HEK293 (cell line): ENCODE measurements around the gene PTGES.
A peak's percentile ranks its signal among the peaks of the same experiment; 100 is the strongest.

Source experiments
- HOXC10 ChIP-seq: sonication (generic); formaldehyde crosslinking; IDR thresholded peaks from 2 replicates; pipeline ENCODE4 v1.8.1; 2023; ENCODE audit warnings: mild to moderate bottlenecking, missing genetic modification reagents
- HOXD13 ChIP-seq: sonication (generic); formaldehyde crosslinking; IDR thresholded peaks from 2 replicates; pipeline ENCODE4 v1.8.0; 2022; ENCODE audit warnings: missing genetic modification reagents, borderline replicate concordance
- KLF1 ChIP-seq: fragments of 450-650 bp; formaldehyde crosslinking; IDR thresholded peaks from 2 replicates; pipeline ENCODE4 v1.5.1; 2016; ENCODE audit warnings: missing biosample characterization, missing genetic modification characterization
- TCF7L2 ChIP-seq: IDR thresholded peaks from 2 replicates; pipeline ENCODE4 v1.6.1; 2011; ENCODE audit warnings: low read depth, mild to moderate bottlenecking, inconsistent platforms, low read length, moderate library complexity, borderline replicate concordance
- ZBTB8A ChIP-seq: fragments of 450-650 bp; formaldehyde crosslinking; IDR thresholded peaks from 2 replicates; pipeline ENCODE4 v1.5.1; 2016; ENCODE audit warnings: missing biosample characterization, missing genetic modification characterization
- ZFP3 ChIP-seq: fragments of 450-650 bp; formaldehyde crosslinking; IDR thresholded peaks from 2 replicates; pipeline ENCODE4 v1.5.1; 2016; ENCODE audit warnings: low read depth, missing biosample characterization, missing genetic modification characterization
- ZNF19 ChIP-seq: fragments of 450-650 bp; formaldehyde crosslinking; IDR thresholded peaks from 2 replicates; pipeline ENCODE4; 2016; ENCODE audit warnings: missing biosample characterization, missing genetic modification characterization, low read depth
- ZNF221 ChIP-seq: fragments of 450-650 bp; formaldehyde crosslinking; IDR thresholded peaks from 2 replicates; pipeline ENCODE4 v1.5.1; 2017; ENCODE audit warnings: missing biosample characterization, missing genetic modification characterization, borderline replicate concordance
- ZNF23 ChIP-seq: fragments of 450-650 bp; formaldehyde crosslinking; IDR thresholded peaks from 2 replicates; pipeline ENCODE4 v1.5.1; 2016; ENCODE audit warnings: missing biosample characterization, missing genetic modification characterization, borderline replicate concordance
- ZNF324 ChIP-seq: fragments of 450-650 bp; formaldehyde crosslinking; IDR thresholded peaks from 2 replicates; pipeline ENCODE4 v1.5.1; 2016; ENCODE audit warnings: missing biosample characterization, missing genetic modification characterization
- ZNF521 ChIP-seq: fragments of 450-650 bp; formaldehyde crosslinking; IDR thresholded peaks from 2 replicates; pipeline ENCODE4 v1.5.1; 2017; ENCODE audit warnings: missing biosample characterization, mild to moderate bottlenecking, missing genetic modification characterization
- ZNF549 ChIP-seq: fragments of 450-650 bp; IDR thresholded peaks from 2 replicates; pipeline ENCODE4 v1.5.1; 2018; ENCODE audit warnings: missing biosample characterization, missing genetic modification characterization, mild to moderate bottlenecking, inconsistent platforms, moderate library complexity
- ZNF670 ChIP-seq: fragments of 450-650 bp; formaldehyde crosslinking; IDR thresholded peaks from 2 replicates; pipeline ENCODE4 v1.5.1; 2016; ENCODE audit warnings: missing biosample characterization, missing genetic modification characterization, low read depth
- ZNF792 ChIP-seq: fragments of 450-650 bp; formaldehyde crosslinking; IDR thresholded peaks from 2 replicates; pipeline ENCODE4 v1.5.1; 2016; ENCODE audit warnings: missing biosample characterization, missing genetic modification characterization
- ZSCAN23 ChIP-seq: fragments of 450-650 bp; formaldehyde crosslinking; IDR thresholded peaks from 2 replicates; pipeline ENCODE4 v1.5.1; 2016; ENCODE audit warnings: missing biosample characterization, missing genetic modification characterization
- TF ChIP-seq, protein P1 (sequence below): fragments of 450-650 bp; formaldehyde crosslinking; IDR thresholded peaks from 2 replicates; pipeline ENCODE4 v1.5.1; 2017; ENCODE audit warnings: missing biosample characterization, missing genetic modification characterization
- TF ChIP-seq, protein P2 (sequence below): fragments of 450-650 bp; formaldehyde crosslinking; IDR thresholded peaks from 2 replicates; pipeline ENCODE4 v1.5.1; 2016; ENCODE audit warnings: missing biosample characterization, missing genetic modification characterization
- TF ChIP-seq, protein P3 (sequence below): fragments of 450-650 bp; formaldehyde crosslinking; IDR thresholded peaks from 2 replicates; pipeline ENCODE4 v1.5.1; 2016; ENCODE audit warnings: missing biosample characterization, missing genetic modification characterization
- TF ChIP-seq, protein P4 (sequence below): fragments of 450-650 bp; formaldehyde crosslinking; IDR thresholded peaks from 2 replicates; pipeline ENCODE4; 2016; ENCODE audit warnings: missing biosample characterization, missing genetic modification characterization
- TF ChIP-seq, protein P5 (sequence below): fragments of 450-650 bp; formaldehyde crosslinking; IDR thresholded peaks from 2 replicates; pipeline ENCODE4 v1.5.1; 2016; ENCODE audit warnings: missing biosample characterization, missing genetic modification characterization
- TF ChIP-seq, protein P6 (sequence below): fragments of 450-650 bp; formaldehyde crosslinking; IDR thresholded peaks from 2 replicates; pipeline ENCODE4 v1.5.1; 2016; ENCODE audit warnings: missing biosample characterization, missing genetic modification characterization, borderline replicate concordance
- TF ChIP-seq, protein P7 (sequence below): fragments of 450-650 bp; formaldehyde crosslinking; IDR thresholded peaks from 2 replicates; pipeline ENCODE4 v1.5.1; 2016; ENCODE audit warnings: missing biosample characterization, missing genetic modification characterization
- TF ChIP-seq, protein P8 (sequence below): fragments of 450-650 bp; formaldehyde crosslinking; IDR thresholded peaks from 2 replicates; pipeline ENCODE4 v1.5.1; 2016; ENCODE audit warnings: missing biosample characterization, missing genetic modification characterization

PTGES gene

DNA sequence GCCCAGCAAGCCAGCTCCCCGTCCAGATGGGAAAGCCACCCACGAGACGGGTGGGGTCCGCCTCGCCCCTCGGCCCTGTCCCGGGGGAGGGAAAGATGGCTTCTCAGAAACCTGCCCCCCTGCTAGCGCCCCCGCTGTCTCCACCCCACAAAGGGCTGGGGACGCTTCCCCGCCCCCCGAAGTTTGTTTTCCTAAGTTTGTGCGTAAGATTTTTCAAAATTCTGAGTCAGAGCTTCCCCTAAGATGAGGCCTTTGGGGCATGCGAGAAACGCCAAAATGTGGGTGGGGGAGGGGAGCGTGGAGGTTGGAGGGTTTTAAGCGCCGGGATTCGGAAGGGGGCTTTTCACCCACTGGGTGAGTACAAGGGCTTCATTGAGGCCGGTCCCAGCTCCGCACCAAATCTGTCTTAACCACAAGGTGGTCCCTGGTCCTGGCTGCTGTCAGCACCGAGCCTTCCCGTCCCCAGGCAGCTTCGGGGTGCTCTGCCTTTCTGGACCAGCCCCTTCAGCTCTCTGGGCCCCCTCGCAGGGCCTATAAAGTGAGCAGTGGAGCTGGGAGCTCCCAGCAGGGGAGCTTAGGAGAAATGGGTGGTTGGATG lies 55.1 kb downstream of the PTGES start (continued):
- TF ChIP-seq, protein P1, sequence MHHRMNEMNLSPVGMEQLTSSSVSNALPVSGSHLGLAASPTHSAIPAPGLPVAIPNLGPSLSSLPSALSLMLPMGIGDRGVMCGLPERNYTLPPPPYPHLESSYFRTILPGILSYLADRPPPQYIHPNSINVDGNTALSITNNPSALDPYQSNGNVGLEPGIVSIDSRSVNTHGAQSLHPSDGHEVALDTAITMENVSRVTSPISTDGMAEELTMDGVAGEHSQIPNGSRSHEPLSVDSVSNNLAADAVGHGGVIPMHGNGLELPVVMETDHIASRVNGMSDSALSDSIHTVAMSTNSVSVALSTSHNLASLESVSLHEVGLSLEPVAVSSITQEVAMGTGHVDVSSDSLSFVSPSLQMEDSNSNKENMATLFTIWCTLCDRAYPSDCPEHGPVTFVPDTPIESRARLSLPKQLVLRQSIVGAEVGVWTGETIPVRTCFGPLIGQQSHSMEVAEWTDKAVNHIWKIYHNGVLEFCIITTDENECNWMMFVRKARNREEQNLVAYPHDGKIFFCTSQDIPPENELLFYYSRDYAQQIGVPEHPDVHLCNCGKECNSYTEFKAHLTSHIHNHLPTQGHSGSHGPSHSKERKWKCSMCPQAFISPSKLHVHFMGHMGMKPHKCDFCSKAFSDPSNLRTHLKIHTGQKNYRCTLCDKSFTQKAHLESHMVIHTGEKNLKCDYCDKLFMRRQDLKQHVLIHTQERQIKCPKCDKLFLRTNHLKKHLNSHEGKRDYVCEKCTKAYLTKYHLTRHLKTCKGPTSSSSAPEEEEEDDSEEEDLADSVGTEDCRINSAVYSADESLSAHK (tag by site-specific recombination), result 0 out of 2 replicates have a peak, but pooled peaks have one; percentile 17
- TF ChIP-seq ZBTB8A (tag by site-specific recombination) (peak; percentile 39), ZNF221 (tag by site-specific recombination) (no peak), ZNF324 (tag by site-specific recombination) (no peak), ZFP3 (tag by site-specific recombination) (no peak), HOXC10 (CRISPR knock-in tag) (no peak), TCF7L2 (no peak), ZNF549 (tag by site-specific recombination) (no peak), KLF1 (tag by site-specific recombination) (peak; percentile 84), ZNF19 (no peak), ZNF521 (tag by site-specific recombination) (no peak), ZNF670 (tag by site-specific recombination) (no peak), ZNF23 (tag by site-specific recombination) (no peak), ZSCAN23 (tag by site-specific recombination) (no peak), ZNF792 (tag by site-specific recombination) (no peak), HOXD13 (CRISPR knock-in tag) (no peak)
- TF ChIP-seq, protein P2, sequence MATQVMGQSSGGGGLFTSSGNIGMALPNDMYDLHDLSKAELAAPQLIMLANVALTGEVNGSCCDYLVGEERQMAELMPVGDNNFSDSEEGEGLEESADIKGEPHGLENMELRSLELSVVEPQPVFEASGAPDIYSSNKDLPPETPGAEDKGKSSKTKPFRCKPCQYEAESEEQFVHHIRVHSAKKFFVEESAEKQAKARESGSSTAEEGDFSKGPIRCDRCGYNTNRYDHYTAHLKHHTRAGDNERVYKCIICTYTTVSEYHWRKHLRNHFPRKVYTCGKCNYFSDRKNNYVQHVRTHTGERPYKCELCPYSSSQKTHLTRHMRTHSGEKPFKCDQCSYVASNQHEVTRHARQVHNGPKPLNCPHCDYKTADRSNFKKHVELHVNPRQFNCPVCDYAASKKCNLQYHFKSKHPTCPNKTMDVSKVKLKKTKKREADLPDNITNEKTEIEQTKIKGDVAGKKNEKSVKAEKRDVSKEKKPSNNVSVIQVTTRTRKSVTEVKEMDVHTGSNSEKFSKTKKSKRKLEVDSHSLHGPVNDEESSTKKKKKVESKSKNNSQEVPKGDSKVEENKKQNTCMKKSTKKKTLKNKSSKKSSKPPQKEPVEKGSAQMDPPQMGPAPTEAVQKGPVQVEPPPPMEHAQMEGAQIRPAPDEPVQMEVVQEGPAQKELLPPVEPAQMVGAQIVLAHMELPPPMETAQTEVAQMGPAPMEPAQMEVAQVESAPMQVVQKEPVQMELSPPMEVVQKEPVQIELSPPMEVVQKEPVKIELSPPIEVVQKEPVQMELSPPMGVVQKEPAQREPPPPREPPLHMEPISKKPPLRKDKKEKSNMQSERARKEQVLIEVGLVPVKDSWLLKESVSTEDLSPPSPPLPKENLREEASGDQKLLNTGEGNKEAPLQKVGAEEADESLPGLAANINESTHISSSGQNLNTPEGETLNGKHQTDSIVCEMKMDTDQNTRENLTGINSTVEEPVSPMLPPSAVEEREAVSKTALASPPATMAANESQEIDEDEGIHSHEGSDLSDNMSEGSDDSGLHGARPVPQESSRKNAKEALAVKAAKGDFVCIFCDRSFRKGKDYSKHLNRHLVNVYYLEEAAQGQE (tag by site-specific recombination), result no peak
- TF ChIP-seq, protein P3, sequence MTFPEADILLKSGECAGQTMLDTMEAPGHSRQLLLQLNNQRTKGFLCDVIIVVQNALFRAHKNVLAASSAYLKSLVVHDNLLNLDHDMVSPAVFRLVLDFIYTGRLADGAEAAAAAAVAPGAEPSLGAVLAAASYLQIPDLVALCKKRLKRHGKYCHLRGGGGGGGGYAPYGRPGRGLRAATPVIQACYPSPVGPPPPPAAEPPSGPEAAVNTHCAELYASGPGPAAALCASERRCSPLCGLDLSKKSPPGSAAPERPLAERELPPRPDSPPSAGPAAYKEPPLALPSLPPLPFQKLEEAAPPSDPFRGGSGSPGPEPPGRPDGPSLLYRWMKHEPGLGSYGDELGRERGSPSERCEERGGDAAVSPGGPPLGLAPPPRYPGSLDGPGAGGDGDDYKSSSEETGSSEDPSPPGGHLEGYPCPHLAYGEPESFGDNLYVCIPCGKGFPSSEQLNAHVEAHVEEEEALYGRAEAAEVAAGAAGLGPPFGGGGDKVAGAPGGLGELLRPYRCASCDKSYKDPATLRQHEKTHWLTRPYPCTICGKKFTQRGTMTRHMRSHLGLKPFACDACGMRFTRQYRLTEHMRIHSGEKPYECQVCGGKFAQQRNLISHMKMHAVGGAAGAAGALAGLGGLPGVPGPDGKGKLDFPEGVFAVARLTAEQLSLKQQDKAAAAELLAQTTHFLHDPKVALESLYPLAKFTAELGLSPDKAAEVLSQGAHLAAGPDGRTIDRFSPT, result no peak
- TF ChIP-seq, protein P4, sequence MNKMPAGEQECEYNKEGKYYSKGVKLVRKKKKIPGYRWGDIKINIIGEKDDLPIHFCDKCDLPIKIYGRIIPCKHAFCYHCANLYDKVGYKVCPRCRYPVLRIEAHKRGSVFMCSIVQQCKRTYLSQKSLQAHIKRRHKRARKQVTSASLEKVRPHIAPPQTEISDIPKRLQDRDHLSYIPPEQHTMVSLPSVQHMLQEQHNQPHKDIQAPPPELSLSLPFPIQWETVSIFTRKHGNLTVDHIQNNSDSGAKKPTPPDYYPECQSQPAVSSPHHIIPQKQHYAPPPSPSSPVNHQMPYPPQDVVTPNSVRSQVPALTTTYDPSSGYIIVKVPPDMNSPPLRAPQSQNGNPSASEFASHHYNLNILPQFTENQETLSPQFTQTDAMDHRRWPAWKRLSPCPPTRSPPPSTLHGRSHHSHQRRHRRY (tag by site-specific recombination), result no peak
- TF ChIP-seq, protein P5, sequence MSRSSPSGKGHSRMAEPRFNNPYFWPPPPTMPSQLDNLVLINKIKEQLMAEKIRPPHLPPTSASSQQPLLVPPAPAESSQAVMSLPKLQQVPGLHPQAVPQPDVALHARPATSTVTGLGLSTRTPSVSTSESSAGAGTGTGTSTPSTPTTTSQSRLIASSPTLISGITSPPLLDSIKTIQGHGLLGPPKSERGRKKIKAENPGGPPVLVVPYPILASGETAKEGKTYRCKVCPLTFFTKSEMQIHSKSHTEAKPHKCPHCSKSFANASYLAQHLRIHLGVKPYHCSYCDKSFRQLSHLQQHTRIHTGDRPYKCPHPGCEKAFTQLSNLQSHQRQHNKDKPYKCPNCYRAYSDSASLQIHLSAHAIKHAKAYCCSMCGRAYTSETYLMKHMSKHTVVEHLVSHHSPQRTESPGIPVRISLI (tag by site-specific recombination), result no peak
- TF ChIP-seq, protein P6, sequence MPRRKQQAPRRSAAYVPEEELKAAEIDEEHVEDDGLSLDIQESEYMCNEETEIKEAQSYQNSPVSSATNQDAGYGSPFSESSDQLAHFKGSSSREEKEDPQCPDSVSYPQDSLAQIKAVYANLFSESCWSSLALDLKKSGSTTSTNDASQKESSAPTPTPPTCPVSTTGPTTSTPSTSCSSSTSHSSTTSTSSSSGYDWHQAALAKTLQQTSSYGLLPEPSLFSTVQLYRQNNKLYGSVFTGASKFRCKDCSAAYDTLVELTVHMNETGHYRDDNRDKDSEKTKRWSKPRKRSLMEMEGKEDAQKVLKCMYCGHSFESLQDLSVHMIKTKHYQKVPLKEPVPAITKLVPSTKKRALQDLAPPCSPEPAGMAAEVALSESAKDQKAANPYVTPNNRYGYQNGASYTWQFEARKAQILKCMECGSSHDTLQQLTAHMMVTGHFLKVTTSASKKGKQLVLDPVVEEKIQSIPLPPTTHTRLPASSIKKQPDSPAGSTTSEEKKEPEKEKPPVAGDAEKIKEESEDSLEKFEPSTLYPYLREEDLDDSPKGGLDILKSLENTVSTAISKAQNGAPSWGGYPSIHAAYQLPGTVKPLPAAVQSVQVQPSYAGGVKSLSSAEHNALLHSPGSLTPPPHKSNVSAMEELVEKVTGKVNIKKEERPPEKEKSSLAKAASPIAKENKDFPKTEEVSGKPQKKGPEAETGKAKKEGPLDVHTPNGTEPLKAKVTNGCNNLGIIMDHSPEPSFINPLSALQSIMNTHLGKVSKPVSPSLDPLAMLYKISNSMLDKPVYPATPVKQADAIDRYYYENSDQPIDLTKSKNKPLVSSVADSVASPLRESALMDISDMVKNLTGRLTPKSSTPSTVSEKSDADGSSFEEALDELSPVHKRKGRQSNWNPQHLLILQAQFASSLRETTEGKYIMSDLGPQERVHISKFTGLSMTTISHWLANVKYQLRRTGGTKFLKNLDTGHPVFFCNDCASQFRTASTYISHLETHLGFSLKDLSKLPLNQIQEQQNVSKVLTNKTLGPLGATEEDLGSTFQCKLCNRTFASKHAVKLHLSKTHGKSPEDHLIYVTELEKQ, result no peak
- TF ChIP-seq, protein P7, sequence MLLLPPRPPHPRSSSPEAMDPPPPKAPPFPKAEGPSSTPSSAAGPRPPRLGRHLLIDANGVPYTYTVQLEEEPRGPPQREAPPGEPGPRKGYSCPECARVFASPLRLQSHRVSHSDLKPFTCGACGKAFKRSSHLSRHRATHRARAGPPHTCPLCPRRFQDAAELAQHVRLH (tag by site-specific recombination), result no peak
- TF ChIP-seq, protein P8, sequence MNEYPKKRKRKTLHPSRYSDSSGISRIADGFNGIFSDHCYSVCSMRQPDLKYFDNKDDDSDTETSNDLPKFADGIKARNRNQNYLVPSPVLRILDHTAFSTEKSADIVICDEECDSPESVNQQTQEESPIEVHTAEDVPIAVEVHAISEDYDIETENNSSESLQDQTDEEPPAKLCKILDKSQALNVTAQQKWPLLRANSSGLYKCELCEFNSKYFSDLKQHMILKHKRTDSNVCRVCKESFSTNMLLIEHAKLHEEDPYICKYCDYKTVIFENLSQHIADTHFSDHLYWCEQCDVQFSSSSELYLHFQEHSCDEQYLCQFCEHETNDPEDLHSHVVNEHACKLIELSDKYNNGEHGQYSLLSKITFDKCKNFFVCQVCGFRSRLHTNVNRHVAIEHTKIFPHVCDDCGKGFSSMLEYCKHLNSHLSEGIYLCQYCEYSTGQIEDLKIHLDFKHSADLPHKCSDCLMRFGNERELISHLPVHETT (tag by site-specific recombination), result no peak
